ENCODE data around the gene S100A5. TPM values are rescaled to one million over a fixed set of nuclear protein-coding genes. Genes with fewer than 3 reads are reported as not detected.
"Not testable (repeated sequence)": the region's sequence is repeated elsewhere in the genome, so short reads cannot be mapped to it uniquely, and the experiment has no call there.

The S100A5 gene
- total RNA-seq, 4 donors from 2014 or later, result 2.2 to 12.6 (median 6.5) TPM

GRCh38 chr1:153566414-153567371 lies 26.0 kb upstream of the S100A5 start:
- intact Hi-C loops (cut with DNase I), result no loop called here
- H3K4me1 ChIP-seq, result peaks cover 33 to 60% of the 10 kb centered on the region in 2 donors
- TF ChIP-seq POLR2A (IDR thresholded peaks at IDR 0.05), result peak; percentile 12 to 82
- TF ChIP-seq CTCF (IDR thresholded peaks at IDR 0.05), result no peak
- 33 to 38% methylated on average over 15 to 16 of the region's 16 CpGs for WGBS, 2 donors
- no peak overlapping the region for H3K4me3 ChIP-seq (replicated peaks in 1 of 3)
- H3K9me3 ChIP-seq, result no peaks in the 10 kb centered on the region
- peak; percentile 99 for DNase-seq
- no peaks in the 10 kb centered on the region for H3K36me3 ChIP-seq
- H3K27ac ChIP-seq, result peak overlapping the region; percentile 96 to 99 (median 99)
- no peaks in the 10 kb centered on the region for H3K27me3 ChIP-seq

- DNase-seq, result peak; percentile 90 to 92
- no peaks in the 10 kb centered on the region for H3K27me3 ChIP-seq
- H3K4me1 ChIP-seq, result peaks cover 33 to 60% of the 10 kb centered on the region in 2 donors
- 19 to 32% methylated on average over 8 of the region's 8 CpGs for WGBS, 2 donors
- peak within 1 kb of the TSS; percentile 96 to 99 (median 99) for H3K27ac ChIP-seq
- H3K9me3 ChIP-seq, result no peaks in the 10 kb centered on the region
- intact Hi-C loops (cut with DNase I), result no loop called here
- no peaks in the 10 kb centered on the region for H3K36me3 ChIP-seq
- no peak for TF ChIP-seq CTCF (IDR thresholded peaks at IDR 0.05)
- peak in 1 of 2 donors; percentile 51 for TF ChIP-seq POLR2A (IDR thresholded peaks at IDR 0.05)
- no peak within 1 kb of the TSS for H3K4me3 ChIP-seq (replicated peaks in 1 of 3)
Observed at GRCh38 chr1:153565529-153566374, 25.0 kb upstream of the S100A5 start, which contains the start of gene S100A2. S100A2 (minus strand) TSS chr1:153565844; CDS start chr1:153563877, 1,967 bp downstream.

- no peak for DNase-seq
- TF ChIP-seq POLR2A (IDR thresholded peaks at IDR 0.05) (no peak), CTCF (IDR thresholded peaks at IDR 0.05) (no peak)
- peaks cover 33 to 59% of the 10 kb centered on the region in 2 donors for H3K4me1 ChIP-seq
- peak overlapping the region in 2 of 3 donors; percentile 60 to 96 for H3K27ac ChIP-seq
- H3K9me3 ChIP-seq, result no peaks in the 10 kb centered on the region
- intact Hi-C loops (cut with DNase I), result no loop called here
- no peak overlapping the region for H3K4me3 ChIP-seq (replicated peaks in 1 of 3)
- WGBS, 2 donors, result 79 to 92% methylated on average over 2 to 4 of the region's 7 CpGs
- no peaks in the 10 kb centered on the region for H3K27me3 ChIP-seq
- H3K36me3 ChIP-seq, result no peaks in the 10 kb centered on the region
Observed at GRCh38 chr1:153563991-153564390, 23.3 kb upstream of the S100A5 start.

- 57 to 63% methylated on average over 5 to 6 of the region's 6 CpGs for WGBS, 2 donors
- intact Hi-C loops (cut with DNase I), result no loop called here
- DNase-seq, result peak in 1 of 2 donors; percentile 26
- no peak overlapping the region for H3K4me3 ChIP-seq (replicated peaks in 1 of 3)
- H3K27me3 ChIP-seq, result no peaks in the 10 kb centered on the region
- no peak for TF ChIP-seq CTCF (IDR thresholded peaks at IDR 0.05)
- no peak for TF ChIP-seq POLR2A (IDR thresholded peaks at IDR 0.05)
- H3K9me3 ChIP-seq, result no peaks in the 10 kb centered on the region
- H3K27ac ChIP-seq, result peak overlapping the region in 1 of 3 donors; percentile 60
- peaks cover 33 to 54% of the 10 kb centered on the region in 2 donors for H3K4me1 ChIP-seq
- H3K36me3 ChIP-seq, result no peaks in the 10 kb centered on the region
Observed at GRCh38 chr1:153563483-153563901, 22.8 kb upstream of the S100A5 start.

- DNase-seq; H3K27me3 ChIP-seq; H3K4me3 ChIP-seq (replicated peaks in 1 of 3); H3K36me3 ChIP-seq; intact Hi-C loops (cut with DNase I); H3K27ac ChIP-seq; H3K9me3 ChIP-seq: not testable (repeated sequence)
- peaks cover 21 to 40% of the 10 kb centered on the region in 2 donors for H3K4me1 ChIP-seq
- WGBS, 2 donors, result 93 to 99% methylated on average over 3 of the region's 3 CpGs
Observed at GRCh38 chr1:153562021-153562420, 21.3 kb upstream of the S100A5 start.

All from thyroid gland (tissue), 4 donors.